ENCODE data around the gene GADD45G.

GADD45G gene

DNA sequence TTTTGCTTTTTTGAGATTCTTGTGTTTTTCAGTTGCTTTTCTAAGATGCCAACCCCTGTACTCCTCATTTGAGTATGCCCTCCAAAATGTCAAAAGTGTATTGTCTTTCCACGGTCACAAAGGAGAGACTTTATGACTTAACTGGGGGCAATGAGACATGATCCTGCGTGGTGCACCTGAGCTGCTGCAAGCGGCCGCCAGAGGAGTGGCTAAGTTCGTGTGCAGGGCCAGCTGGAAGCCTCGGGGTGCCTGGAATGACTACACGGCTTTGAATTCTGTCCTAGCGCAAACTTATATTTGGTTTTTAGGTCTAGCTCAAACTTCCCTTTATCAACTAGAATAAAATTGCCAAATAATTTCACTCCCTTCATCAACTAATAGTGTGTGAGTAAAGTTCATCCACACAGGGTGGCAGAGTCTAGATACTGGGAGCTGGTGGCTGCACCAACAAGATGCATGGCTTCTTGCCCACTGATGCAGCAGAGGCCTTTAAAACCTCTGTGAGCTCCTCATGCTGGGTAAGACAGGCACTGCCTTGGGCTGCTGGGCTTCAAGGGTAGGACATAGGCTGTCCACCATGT is 4.7 kb downstream of the GADD45G start:
- no peak for DNase-seq (ENCODE audit: low spot score)

DNA sequence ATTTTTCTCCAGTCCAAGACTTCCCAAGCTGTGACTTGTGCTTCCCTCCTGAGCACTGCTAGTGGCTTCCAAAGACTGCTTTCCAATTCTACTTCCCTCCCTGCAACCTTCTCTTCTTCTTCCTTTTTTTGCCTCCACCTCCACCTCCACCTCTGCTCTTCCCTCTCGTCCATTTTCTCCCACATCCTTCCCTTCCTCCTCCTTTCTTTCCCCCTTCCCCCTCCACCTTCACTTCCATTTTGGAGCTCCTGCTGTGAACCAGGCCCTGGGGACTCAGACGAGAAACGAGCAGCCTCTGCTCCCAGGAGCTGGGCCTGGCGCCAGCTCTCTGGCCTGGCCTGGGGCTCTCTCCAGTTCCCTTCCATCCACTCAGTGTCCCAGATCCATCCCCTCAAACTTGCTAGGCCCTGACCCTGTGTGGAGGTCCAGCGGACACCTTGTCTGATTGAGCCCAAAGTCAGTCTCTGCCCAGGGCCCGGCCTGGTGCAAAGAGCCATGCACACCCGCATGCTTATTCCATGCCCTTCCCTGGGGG is 5.6 kb downstream of the GADD45G start:
- no peak for DNase-seq (ENCODE audit: low spot score)

DNA sequence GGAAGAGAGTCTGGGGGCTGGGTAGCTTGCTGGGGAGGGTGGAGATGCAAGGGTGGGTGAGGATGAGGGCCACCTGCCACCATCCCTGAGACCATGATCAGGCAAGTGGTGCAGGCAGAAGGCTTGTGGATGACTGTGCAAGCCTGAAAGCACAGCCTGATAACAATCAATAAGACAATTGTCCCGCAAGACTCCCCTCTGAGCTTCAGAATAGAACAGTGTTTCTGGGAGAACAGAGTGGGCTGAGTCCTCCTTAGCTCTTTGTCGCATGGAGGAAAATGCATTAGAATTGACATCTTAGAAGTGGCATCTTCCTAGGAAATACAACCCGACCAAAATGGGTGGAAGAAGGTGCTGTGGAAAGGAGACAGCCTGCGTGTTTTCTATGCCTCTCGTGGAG is 6.6 kb downstream of the GADD45G start:
- DNase-seq (ENCODE audit: low spot score) = no peak

DNA sequence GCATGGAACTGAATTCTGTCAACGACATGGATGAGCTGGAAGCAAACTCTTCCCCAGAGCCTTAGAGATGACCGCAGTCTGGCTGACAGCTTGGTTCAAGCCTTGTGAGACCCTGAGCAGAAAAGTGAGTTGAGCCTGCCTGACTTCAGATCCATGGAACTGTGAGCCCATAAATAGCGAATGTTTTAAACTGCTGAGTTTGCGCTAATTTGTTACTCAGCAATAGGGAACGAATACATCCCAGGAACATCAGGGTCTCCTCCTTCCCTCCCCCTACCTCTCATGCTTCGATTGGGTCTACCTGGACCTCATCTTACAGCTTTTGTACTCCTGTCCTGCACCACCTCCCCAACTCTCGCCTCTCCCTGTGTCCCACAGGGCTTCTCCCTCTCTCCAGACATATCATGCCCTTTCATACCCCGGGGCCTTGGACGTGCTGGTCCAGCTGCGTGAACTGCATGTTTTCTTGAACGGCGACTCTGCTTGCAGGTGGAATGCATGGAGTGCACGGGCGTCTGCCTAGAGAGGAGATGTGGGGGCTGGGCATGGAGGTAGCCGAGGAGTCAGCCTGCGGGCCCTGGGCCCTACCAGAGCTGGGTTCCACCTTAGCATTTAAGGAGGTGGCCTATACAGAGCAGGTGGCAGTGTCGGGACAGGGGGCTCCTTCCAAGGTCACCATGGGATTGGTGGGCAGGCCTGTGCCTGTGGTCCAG is 7.9 kb downstream of the GADD45G start:
- no peak for DNase-seq (ENCODE audit: low spot score)

DNA sequence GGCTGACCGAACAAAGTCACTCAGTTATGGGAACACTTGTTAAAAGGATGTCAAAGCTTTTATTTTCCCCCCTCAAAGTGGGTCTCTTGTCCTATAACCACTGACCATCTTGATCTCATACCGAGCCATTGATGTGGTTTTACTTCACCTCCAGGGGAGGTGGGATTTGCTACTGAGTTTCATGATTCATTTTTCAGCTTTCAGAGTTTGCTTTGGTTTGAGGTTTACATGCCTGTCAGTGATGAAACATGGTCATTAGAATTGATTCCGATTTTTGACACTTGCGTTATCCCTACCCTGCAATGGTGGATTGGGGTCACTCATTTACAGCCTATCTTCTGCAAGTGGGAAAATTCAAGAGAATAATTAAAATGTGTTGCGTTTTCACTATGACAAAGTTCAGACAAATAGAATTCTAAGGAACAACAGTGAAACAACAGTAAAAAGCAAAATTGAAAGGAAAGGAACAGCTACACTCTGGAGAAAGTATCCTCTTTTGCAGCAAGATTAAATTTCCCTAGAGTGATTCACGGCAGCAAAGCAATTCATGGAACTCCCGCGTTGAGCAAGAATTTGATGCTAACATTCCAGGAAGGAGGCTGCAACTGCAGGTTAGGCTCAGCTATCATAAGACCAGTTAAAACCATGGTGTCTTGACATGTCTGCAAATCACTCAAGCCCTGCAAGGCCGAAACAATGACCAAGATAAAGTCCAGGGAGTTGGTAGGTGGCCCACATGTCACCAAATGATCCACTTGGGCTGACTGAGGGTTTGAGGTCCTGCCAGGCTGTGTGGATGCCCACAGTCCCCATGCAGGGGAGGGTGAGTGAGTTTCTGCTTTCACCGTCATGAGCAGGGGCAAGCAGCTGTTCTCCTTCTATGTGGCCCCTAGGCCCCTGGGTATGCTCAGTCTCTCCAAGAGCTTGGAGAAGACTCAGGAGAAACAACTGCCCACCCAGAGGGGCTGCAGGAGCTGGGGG is 9.4 kb downstream of the GADD45G start:
- DNase-seq (ENCODE audit: low spot score) = no peak

DNA sequence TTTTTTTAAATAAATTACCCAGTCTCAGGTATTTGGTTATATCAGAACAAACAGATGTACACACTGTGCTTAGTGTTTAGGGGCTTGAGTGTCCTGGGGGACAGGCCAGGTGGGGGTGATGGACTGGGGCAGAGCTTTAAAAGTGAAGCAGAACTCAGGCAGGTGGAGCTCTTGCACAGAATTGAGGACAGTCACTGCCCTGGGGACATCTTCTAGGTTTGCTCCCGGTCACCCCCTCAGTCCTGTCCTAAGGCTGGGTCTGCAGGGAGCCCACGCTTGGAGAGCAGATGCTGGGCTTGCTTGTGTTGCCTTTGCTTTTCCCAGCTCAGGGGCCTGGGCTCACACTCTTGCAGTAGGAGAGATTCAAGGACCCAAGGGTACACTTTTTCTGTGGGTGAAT is 10.8 kb downstream of the GADD45G start:
- DNase-seq (ENCODE audit: low spot score) = no peak

DNA sequence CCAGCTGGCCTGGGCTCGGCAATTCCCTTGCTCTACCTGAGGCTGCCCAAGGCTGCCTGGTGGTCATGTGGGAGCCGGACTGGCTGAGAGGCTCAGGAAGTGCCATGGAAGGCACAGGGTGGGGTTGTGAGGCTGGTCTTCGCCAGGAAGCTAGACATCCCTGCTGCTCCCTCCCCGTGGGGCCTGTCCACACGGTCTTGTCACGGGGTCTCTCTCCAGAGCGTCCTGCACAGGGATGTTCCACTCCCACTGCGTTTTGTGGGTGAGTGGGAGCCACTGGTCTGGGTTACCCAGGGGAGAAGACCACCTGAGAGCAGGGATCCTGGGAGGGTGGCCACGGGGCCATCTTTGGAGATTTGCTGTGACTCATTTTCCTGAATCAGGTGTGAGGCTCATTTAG is 11.6 kb downstream of the GADD45G start:
- DNase-seq (ENCODE audit: low spot score) = no peak

DNA sequence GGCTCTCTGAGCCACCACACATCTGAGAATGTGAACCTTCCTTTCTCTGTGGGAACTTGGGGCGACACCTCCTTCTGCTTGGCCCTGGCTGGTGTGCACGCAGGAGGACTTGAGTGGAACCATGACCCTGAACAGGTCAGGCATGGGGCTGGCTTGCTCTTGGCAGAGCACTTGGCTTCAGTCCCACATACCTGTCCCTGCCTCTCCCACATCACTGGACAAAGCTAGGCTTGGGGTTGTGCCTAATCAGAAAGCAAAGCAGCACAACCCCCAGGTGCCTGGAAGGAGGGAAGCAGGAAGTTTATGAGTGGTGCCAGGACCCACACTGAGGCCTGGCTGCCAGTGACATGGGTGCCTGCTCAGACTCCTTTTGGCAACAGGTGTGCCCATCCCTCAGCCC is 13.2 kb downstream of the GADD45G start:
- no peak for DNase-seq (ENCODE audit: low spot score)

DNA sequence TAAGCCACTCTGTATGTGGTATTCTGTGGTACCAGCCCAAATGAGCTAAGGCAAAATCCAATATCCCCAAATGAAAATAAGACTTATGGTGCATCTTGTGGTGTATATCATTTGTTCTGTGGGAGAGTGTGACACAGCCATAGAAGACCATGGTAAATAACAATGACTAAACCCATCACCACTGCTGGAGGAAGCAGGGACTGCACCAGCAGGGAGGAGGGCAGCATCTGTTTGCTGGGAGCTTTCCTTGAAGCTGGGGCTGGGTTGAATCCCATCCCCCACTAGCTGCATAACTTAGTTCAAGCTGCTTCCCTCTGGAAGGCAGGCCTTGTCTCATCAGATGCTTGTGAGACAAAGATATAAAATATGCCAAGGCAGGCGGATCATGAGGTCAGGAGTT is 14.2 kb downstream of the GADD45G start:
- DNase-seq (ENCODE audit: low spot score) = no peak

DNA sequence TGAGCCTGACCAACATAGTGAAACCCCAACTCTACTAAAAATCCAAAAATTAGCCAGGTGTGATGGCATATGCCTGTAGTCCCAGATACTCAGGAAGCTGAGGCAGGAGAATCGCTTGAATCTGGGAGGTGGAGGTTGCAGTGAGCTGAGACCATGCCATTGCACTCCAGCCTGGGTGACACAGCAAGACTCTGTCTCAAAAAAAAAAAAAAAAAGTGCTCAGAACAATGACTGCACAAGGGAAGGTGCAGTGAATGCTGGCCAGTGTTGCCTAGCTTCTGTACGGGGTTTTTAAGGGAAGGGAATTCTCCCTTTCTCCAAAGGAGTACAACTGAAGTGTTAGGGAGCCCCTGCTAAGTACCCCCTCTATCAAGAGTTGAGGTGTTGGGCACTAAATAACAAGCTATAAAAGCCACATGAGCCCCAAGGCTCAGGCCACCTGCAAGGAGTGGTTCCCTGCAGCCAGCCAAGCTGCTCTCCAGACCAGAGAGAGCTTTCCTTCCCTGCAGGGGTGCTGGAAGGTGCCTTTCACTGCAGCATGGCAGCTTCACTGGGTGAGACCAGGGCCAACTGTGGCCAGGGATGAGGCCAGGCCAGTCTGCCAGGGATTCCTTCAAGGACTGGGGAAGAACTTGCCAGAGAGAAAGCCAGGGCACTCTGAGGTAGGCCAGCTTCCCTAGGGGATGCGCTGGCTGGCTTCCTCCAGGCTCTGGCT is 14.8 kb downstream of the GADD45G start:
- no peak for DNase-seq (ENCODE audit: low spot score)

DNA sequence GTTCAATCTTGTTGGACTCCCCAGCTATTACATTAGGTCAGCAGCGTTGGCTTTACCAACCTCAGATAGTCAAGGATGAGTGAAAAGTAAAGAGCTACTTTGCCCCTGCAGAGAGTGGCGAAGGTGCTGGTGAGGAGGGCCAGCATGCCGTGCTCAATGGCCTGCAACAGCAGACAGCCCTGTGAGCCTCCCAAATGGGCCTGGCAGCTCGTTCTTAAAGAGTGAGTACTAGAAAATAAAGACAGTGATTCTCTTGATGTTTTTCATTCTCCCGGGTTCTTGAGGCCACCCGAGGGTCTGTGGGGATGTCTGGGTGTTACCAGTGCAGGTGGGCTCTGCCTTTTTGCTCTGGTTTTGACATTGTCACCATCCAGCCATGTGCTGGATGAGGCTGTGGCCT is 16.2 kb downstream of the GADD45G start:
- DNase-seq (ENCODE audit: low spot score) = no peak

DNA sequence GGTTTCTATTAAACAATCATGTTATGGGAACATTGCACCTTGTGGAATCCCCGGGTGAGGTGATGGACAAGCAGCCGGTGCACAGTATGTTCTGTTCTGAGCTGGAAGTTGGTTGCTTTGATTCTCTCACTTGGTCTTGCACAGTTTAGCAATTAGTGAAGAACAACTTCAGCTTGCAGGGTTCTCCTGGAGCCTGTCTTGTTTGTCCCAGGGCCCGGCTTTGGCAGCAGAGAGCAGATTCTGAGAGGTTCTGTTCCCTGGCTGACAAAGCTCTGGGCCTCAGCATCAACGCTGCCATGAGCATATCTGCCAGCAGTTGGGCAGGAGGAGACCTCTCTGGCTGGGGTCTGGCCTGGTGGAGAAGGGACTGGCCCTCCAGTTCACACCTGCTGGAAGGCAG is 16.9 kb downstream of the GADD45G start:
- no peak for DNase-seq (ENCODE audit: low spot score)

DNA sequence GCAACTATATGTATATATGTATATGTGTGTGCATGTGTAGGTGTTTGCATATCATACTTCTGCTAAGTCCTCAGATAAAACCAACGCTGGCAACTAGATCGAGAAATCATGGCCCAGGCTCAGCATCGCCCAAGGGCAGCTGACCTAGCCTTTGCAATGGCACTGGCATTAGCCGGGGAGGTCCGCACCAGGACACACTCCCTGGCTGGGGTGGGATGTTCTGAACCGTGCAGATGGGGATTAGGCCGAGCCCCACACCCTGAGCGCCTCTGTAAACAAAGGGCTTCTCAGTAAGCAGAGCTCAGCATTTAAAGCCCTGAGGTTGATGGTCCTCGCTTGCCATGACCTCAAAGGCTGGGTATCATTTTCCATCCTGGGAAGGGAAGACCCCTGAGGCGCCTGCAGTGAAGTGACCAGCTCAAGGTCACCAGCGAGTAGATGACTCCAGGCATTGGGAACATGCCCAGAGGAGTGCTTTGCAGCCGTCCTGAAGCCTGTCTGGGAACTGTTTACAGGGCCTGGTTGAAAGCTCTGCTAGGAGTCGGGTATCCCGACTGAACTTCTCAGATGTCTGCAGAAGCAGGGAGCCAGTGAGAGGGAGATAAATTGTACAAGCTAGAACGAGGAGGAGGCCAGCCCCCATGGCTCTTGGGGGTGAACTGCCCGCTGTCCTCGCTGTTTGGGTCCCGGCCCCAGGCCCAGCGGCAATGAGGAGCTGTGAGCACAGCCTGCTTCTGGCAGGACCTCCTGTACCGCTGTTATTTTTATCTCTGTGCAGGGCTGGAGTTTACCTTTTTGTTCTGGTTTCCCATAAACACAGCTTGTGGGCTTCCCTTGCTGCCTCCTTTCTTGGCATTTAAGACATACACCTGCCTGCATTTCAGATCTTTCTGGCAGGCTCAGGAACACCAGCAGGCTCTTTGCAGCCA is 18.4 kb downstream of the GADD45G start:
- peak; percentile 58 for DNase-seq (ENCODE audit: low spot score)

DNA sequence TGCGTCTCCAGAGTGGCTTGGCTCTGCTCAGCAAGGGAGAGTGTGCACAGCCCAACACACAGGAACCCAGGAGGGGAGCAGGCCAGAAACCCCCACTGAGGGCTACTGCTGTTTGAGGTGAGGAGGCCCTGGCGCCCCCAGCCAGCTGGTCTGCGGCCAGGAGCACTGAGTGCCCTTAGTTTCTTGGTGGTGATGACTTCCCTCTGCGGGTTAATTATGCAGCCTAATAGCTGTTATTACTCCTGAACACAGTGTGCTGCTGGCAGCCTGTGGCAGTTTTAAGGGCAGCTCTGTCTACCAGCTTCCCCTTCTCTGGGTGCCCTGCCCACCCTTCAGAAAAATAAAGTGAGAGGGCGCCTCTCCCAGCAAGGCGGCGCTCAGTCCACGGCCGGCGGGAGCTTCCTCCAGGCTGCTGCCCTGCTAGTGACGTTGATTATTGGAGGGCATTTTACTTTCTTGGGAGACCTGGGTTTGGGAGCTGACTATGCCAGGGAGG is 19.2 kb downstream of the GADD45G start:
- DNase-seq (ENCODE audit: low spot score) = no peak

DNA sequence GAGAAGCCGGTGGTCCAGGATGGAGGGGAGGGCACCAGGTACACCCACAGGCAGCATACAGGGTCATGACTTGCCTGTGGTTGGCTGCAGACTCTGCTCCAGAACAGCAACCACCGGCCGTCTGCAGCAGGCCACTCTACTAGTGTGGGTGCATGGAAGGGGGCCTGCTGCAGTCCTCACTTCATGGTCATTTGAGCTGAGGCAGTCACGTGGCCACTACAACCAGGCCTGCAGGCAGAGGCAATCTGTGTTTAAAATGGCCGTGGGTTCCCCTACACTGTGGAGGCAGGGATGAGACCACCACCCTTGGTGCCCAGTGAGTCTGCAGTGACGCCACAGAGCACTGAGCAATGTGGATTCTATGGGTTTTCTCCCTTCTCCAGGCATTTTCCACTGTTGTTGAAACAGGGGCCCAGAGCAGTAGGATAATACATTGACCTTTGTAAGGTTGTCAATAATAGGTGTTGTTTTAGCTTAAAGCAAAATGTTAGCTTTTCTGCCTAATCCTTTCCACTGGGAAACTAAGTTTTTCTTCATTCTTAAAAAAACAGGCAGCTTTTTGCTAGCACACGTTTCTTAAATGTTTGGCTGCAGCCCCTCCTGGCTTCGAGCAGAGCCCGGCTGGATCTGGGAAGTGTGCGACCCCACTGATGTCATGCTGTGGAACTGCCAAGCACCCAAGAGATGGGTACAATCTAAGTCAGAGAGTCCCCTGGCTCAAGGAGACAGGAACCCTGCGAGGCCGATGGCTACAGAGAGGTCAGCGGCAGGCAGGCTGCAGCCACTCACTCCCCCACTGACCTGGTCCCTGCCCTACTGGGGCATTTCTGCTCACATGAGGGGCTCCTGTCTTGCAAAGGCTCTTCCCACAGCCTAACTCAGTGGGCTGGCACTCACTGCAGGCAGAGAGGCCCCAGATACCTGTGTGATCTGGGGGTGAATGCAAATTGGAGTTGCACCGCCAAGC is 21.2 kb downstream of the GADD45G start:
- no peak for DNase-seq (ENCODE audit: low spot score)

DNA sequence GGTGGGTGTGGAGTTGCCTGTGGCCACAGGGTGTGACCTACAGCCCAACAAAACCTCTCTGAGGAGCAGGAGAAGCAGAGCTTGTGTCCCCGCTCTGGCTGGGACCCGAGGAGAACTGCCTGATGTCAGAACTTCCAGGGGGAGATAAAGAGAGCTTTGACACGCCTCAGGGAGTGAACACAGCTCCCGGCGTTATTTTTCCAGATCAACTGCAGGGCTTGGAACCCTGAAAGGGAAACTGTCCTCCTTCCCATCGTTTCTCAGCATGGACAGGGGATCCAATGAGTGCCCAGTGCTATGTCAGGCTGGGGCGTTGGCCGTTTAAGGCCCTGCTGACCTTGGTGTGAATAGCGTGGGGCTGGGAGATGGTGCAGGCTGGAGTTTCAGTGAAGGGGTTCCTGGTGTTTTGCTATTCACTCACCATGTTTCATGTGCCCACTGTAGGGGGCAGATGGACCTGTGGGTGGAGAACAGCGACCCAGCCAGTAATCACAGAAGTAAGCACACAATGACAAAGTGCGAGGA is 22.0 kb downstream of the GADD45G start:
- no peak for DNase-seq (ENCODE audit: low spot score)

DNA sequence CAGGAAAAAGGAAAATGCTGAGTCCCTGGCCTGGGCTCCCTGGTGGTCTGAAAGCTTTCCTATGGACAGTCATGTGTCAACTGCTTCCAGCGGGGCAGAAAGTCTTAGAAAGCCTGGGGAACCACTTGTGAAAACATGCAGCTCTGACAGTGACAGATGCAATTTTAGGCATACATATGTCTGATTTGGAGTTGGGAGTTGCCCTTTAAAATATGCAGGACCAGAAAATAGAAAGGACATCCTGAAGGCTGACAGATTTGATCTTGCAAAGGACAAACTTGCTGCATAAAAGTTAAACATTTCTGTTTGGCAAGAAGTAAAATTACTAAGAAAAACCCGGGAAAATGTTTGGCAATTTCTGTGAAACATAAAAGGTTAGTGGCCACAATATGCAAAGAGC is 23.8 kb downstream of the GADD45G start:
- DNase-seq (ENCODE audit: low spot score) = no peak

DNA sequence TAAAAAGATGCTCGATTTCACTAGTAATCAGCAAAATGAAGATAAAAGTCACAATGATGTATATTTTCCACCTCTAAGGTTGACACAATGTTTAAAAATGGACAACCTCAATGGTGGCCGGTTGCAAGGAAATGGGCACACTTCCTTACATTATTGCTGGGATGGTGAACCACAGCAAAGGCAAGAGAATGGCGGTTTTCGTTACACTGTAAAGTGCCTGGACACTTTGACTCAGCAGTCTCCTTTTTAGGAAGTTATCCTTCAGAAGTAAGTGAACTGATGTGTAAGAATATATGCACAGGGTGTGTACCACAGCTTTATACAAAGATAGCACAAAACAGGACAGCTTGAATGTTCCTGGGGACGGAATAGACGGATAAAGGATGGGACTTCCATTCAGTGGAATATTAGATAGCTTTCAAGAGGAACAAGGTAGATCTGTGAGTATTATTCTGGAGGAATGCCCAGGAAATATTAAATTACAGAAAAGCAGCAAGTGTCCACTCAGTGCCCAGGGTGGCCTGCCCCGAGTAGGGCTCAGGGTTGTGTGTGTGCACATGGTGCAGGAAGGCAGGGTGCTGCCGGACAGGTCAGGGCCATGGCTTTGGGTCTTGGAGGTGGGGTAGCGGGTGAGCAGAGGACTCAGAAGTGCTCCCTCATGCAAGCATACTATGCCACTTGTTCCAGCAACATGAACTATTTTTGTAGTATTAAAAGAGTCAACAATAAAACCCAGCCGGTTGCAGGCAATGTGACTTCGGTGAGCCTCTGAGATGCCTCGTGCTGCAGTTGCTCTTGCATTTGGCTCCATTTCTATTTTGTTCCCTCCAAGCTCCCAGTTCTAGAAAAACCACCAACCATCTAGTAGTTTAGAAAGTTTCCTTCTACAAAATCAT is 24.5 kb downstream of the GADD45G start:
- DNase-seq (ENCODE audit: low spot score) = no peak

Data from ecto neural progenitor cell (in vitro differentiated cells).